ENCODE data around the gene KCMF1. TPM values are rescaled to one million over a fixed set of nuclear protein-coding genes. Genes with fewer than 3 reads are reported as not detected.

Gene KCMF1
- total RNA-seq, 2 donors from 2014 or later, result 96.2 to 118 TPM

- Histone ChIP-seq H3K27me3 (no peaks in the 10 kb centered on the region), H3K27ac (peak overlapping the region; percentile 86), H3K9me3 (no peaks in the 10 kb centered on the region), H3K4me1 (peaks cover 5% of the 10 kb centered on the region), H3K9ac (ENCODE audit: low read depth in 2 of 2, low read length in 2 of 2) (peak overlapping the region in 1 of 2 donors; percentile 83), H3K36me3 (no peaks in the 10 kb centered on the region), H3K4me3 (peak overlapping the region; percentile 62)
- intact Hi-C loops (cut with DNase I), result no loop called here
- TF ChIP-seq CTCF (IDR thresholded peaks at IDR 0.05), result no peak
- no peak for DNase-seq
Measured at GRCh38 chr2:84972932-84973331, 2.0 kb downstream of the KCMF1 start.

GRCh38 chr2:84980263-84980983 lies 9.5 kb downstream of the KCMF1 start:
- Histone ChIP-seq H3K27me3 (no peaks in the 10 kb centered on the region), H3K36me3 (no peaks in the 10 kb centered on the region), H3K27ac (no peak overlapping the region), H3K4me3 (no peak overlapping the region), H3K4me1 (no peaks in the 10 kb centered on the region), H3K9me3 (no peaks in the 10 kb centered on the region), H3K9ac (ENCODE audit: low read depth in 2 of 2, low read length in 2 of 2) (no peak overlapping the region)
- intact Hi-C loops (cut with DNase I), result no loop called here
- no peak for TF ChIP-seq CTCF (IDR thresholded peaks at IDR 0.05)
- DNase-seq, result no peak

- H3K9me3 ChIP-seq, result no peaks in the 10 kb centered on the region
- H3K9ac ChIP-seq (ENCODE audit: low read depth in 2 of 2, low read length in 2 of 2), result no peak overlapping the region
- TF ChIP-seq CTCF (IDR thresholded peaks at IDR 0.05), result no peak
- DNase-seq, result no peak
- no peak overlapping the region for H3K4me3 ChIP-seq
- intact Hi-C loops (cut with DNase I), result no loop called here
- no peak overlapping the region for H3K27ac ChIP-seq
- H3K36me3 ChIP-seq, result no peaks in the 10 kb centered on the region
- H3K27me3 ChIP-seq, result no peaks in the 10 kb centered on the region
- no peaks in the 10 kb centered on the region for H3K4me1 ChIP-seq
Measured at GRCh38 chr2:84986018-84986417, 15.1 kb downstream of the KCMF1 start.

GRCh38 chr2:84989422-84989821 lies 18.5 kb downstream of the KCMF1 start:
- intact Hi-C loops (cut with DNase I), result no loop called here

GRCh38 chr2:84989927-84990326 lies 19.0 kb downstream of the KCMF1 start:
- TF ChIP-seq CTCF (IDR thresholded peaks at IDR 0.05), result no peak
- intact Hi-C loops (cut with DNase I), result loop anchor here (10.0 kb wide), 1 partner anchor 75 kb away; no protein-coding TSS in a partner anchor
- Histone ChIP-seq H3K36me3 (no peaks in the 10 kb centered on the region), H3K9me3 (no peaks in the 10 kb centered on the region), H3K4me3 (no peak overlapping the region), H3K27ac (no peak overlapping the region), H3K9ac (ENCODE audit: low read depth in 2 of 2, low read length in 2 of 2) (no peak overlapping the region), H3K4me1 (peaks cover 4% of the 10 kb centered on the region), H3K27me3 (no peaks in the 10 kb centered on the region)
- DNase-seq, result no peak

More at GRCh38 chr2:84989422-84989821, 18.5 kb downstream of the KCMF1 start:
- Histone ChIP-seq H3K27me3 (no peaks in the 10 kb centered on the region), H3K36me3 (no peaks in the 10 kb centered on the region), H3K4me3 (no peak overlapping the region), H3K9me3 (no peaks in the 10 kb centered on the region), H3K27ac (no peak overlapping the region), H3K4me1 (peaks cover 4% of the 10 kb centered on the region), H3K9ac (ENCODE audit: low read depth in 2 of 2, low read length in 2 of 2) (no peak overlapping the region)
- TF ChIP-seq CTCF (IDR thresholded peaks at IDR 0.05), result no peak
- DNase-seq, result no peak

Data from colonic mucosa (tissue), 4 donors.